SK-N-SH (cell line): Measurements from ENCODE around the gene TOPBP1. TPM values are rescaled to one million over a fixed set of nuclear protein-coding genes. Genes with fewer than 3 reads are reported as not detected.
"Not testable (repeated sequence)": the region's sequence is repeated elsewhere in the genome, so short reads cannot be mapped to it uniquely, and the experiment has no call there.

Source experiments
- CTCF ChIA-PET: fragments of 300-600, 350-600 bp; formaldehyde crosslinking; extraction: SDS; loops from one replicate; lab custom pipeline; 2021; lab: Yijun Ruan, JAX
- POLR2A ChIA-PET: fragments of 350-600 bp; sonication (Branson Sonifier 250); formaldehyde crosslinking; extraction: SDS; loops from one replicate; lab custom pipeline; 2020; ENCODE audit warnings: antibody characterized with exemption, inconsistent platforms; lab: Yijun Ruan, JAX
- DNase-seq: peaks from one replicate; pipeline ENCODE4 v3.0.0; 2012
- H2AFZ ChIP-seq: fragments of 200-600 bp; sonication (generic); 2 replicates; pipeline ENCODE4 v1.8.1; 2016; ENCODE audit warnings: antibody characterized with exemption, mild to moderate bottlenecking, low read depth
- H3F3A ChIP-seq: fragments of 200-600 bp; sonication (generic); replicated peaks from 2 replicates; pipeline ENCODE3; 2016; ENCODE audit warnings: antibody characterized with exemption, mild to moderate bottlenecking; ENCODE audit not compliant: insufficient read depth
- H3K27ac ChIP-seq, 2 experiments: fragments of 200-500 bp in 1 of 2; fragments of 200-600 bp in 1 of 2; sonication (Bioruptor generic) in 1 of 2; sonication (generic), shearing (Covaris generic) in 1 of 2; 2 replicates each; pipeline versions ENCODE4 v1.5.1 to v1.6.1; 2014 to 2016; ENCODE audit warnings: low read depth in 2 of 2, inconsistent platforms in 1 of 2, low read length in 1 of 2, mild to moderate bottlenecking in 1 of 2, mixed read lengths in 1 of 2
- H3K27me3 ChIP-seq: fragments of 200-600 bp; sonication (generic), shearing (Covaris generic); 2 replicates; pipeline ENCODE4 v1.6.1; 2016; ENCODE audit warnings: mixed run types; ENCODE audit not compliant: insufficient read depth
- H3K36me3 ChIP-seq, 2 experiments: fragments of 200-500 bp in 1 of 2; fragments of 200-600 bp in 1 of 2; sonication (Bioruptor generic) in 1 of 2; sonication (generic) in 1 of 2; replicated peaks in 1 of 2; 2 replicates each; pipeline versions ENCODE3 to v1.5.1; 2014 to 2016; ENCODE audit warnings: low read length in 1 of 2, mild to moderate bottlenecking in 1 of 2; ENCODE audit not compliant: insufficient read depth in 2 of 2, control insufficient read depth in 1 of 2
- H3K4me1 ChIP-seq, 2 experiments: fragments of 200-500 bp in 1 of 2; fragments of 200-600 bp in 1 of 2; sonication (Bioruptor generic) in 1 of 2; sonication (generic), shearing (Covaris generic) in 1 of 2; 2 replicates each; pipeline versions ENCODE4 v1.5.1 to v1.6.1; 2014 to 2016; ENCODE audit warnings: low read depth in 1 of 2, low read length in 1 of 2, mixed run types in 1 of 2; ENCODE audit not compliant: insufficient read depth in 2 of 2, control insufficient read depth in 1 of 2
- H3K4me2 ChIP-seq: fragments of 200-600 bp; sonication (generic), shearing (Covaris generic); 2 replicates; pipeline ENCODE4 v1.6.1; 2017; ENCODE audit warnings: mixed run types
- H3K4me3 ChIP-seq, 2 experiments: fragments of 200-500 bp in 1 of 2; fragments of 200-600 bp in 1 of 2; sonication (Bioruptor generic) in 1 of 2; sonication (generic), shearing (Covaris generic) in 1 of 2; 2 replicates each; pipeline versions ENCODE4 v1.5.1 to v1.8.1; 2014 to 2016; ENCODE audit warnings: low read depth in 2 of 2, inconsistent platforms in 1 of 2, low read length in 1 of 2, mild to moderate bottlenecking in 1 of 2, mixed read lengths in 1 of 2, moderate library complexity in 1 of 2
- H3K79me2 ChIP-seq: fragments of 200-600 bp; sonication (generic); 2 replicates; pipeline ENCODE4 v1.8.1; 2017; ENCODE audit warnings: mild to moderate bottlenecking; ENCODE audit not compliant: insufficient read depth
- H3K9ac ChIP-seq: fragments of 200-600 bp; sonication (generic); 2 replicates; pipeline ENCODE4 v1.6.1; 2017; ENCODE audit warnings: mixed run types
- H3K9me2 ChIP-seq: fragments of 200-600 bp; sonication (generic); 2 replicates; pipeline ENCODE4 v1.6.1; 2017; ENCODE audit warnings: mixed run types
- H3K9me3 ChIP-seq: fragments of 200-600 bp; sonication (generic); 2 replicates; pipeline ENCODE4 v1.6.1; 2017; ENCODE audit warnings: mixed run types, mild to moderate bottlenecking, moderate library complexity
- H4K20me1 ChIP-seq: fragments of 200-600 bp; sonication (generic); 2 replicates; pipeline ENCODE4 v1.6.1; 2017; ENCODE audit warnings: mild to moderate bottlenecking, mixed run types; ENCODE audit not compliant: insufficient read depth
- ELF1 ChIP-seq: IDR thresholded peaks from 2 replicates; pipeline ENCODE4 v1.4.0; 2012
- EP300 ChIP-seq, 2 experiments: IDR thresholded peaks; 2 replicates each; pipeline versions ENCODE4 v1.4.0 to v1.6.1; 2012; ENCODE audit warnings: borderline replicate concordance in 1 of 2, low read depth in 1 of 2, low read length in 1 of 2
- GATA2 ChIP-seq: sonication (generic); formaldehyde crosslinking; IDR thresholded peaks from 2 replicates; pipeline ENCODE4 v1.5.0; 2020; ENCODE audit warnings: mild to moderate bottlenecking, missing genetic modification reagents
- JUND ChIP-seq: IDR thresholded peaks from 2 replicates; pipeline ENCODE4 v1.4.0; 2012
- NFIC ChIP-seq: IDR thresholded peaks from 2 replicates; pipeline ENCODE4 v1.4.0; 2012; ENCODE audit warnings: borderline replicate concordance
- RXRA ChIP-seq: IDR thresholded peaks from 2 replicates; pipeline ENCODE4 v1.4.0; 2012; ENCODE audit warnings: low read depth, mild to moderate bottlenecking, borderline replicate concordance
- SMC3 ChIP-seq: IDR thresholded peaks from 2 replicates; pipeline ENCODE4 v1.6.1; 2012; ENCODE audit warnings: low read depth, low read length, improper control_type of control experiment
- TCF12 ChIP-seq: IDR thresholded peaks from 2 replicates; pipeline ENCODE4 v1.4.0; 2012
- WGBS: methylation state at CpG from one replicate; pipeline ENCODE4 v1.1.6; 2017; ENCODE audit warnings: low lambda C conversion rate; 5-methylcytosine and 5-hydroxymethylcytosine counted together
- polyA plus RNA-seq, 3 experiments: library from polyadenylated mRNA; depleted of rRNA; stranded (reverse); fragments of >200 nt; gene quantifications; 2 replicates each; pipeline ENCODE4 v1.2.3, GENCODE V29; 2012
- TF ChIP-seq, protein P1 (sequence below): IDR thresholded peaks from 2 replicates; pipeline ENCODE4 v1.4.0; 2012; ENCODE audit warnings: low read depth, borderline replicate concordance

TOPBP1 gene
- polyA plus RNA-seq, 1 of the 3 experiments (the other 2 are of a cell fraction) = 15.7 TPM

DNA sequence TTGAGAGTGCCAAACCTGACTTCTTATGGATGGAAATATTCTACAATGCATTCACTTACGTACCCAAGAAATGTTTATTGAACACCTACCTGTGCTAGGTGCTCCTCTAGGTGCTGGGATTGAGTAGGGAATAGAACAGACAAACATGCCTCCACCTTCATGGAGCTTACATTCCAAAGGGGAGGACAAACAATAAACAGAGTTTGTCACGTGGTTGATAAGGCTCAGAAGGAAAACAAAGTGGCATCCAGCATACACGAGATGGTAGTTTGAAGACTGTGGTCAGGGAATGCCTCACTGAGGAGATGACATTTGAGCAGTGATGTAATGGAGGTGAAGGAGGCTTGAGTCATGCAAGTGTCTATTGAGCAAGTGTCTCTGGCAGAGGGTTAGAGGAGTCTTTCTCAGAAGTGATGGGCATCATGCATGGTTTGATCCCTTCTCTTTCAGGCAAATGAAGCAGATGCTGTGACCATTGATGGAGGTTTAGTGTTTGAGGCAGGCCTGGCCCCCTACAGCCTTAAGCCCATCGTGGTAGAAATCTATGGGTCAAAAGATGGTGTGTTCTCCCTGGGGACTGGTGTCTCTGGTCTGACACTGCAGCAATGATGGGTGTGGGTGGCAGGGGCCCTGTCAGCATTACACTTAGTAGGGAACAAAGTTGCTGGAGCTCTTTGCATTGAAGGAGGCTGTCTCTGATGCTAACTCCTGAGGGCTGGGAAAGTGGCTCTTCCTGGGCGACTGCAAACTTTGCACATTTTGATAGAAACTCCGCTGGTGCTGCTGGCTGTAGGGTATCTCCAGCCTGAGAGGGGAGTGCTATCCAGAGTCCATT, 29.7 kb upstream of the TOPBP1 start:
- H3K4me3 ChIP-seq = no peak overlapping the region
- no peaks in the 10 kb centered on the region for H3F3A ChIP-seq
- H3K9me2 ChIP-seq = no peaks in the 10 kb centered on the region
- DNase-seq = no peak
- no peaks in the 10 kb centered on the region for H3K36me3 ChIP-seq
- 35% methylated on average over 5 of the region's 6 CpGs for WGBS
- no peak overlapping the region for H3K9ac ChIP-seq
- H3K9me3 ChIP-seq = no peaks in the 10 kb centered on the region
- TF ChIP-seq GATA2 (no peak), EP300 (IDR thresholded peaks at IDR 0.05; ENCODE audit: borderline replicate concordance in 1 of 2, low read depth in 1 of 2, low read length in 1 of 2) (no peak), SMC3 (no peak), RXRA (no peak), JUND (no peak), ELF1 (no peak)
- TF ChIP-seq, protein P1, sequence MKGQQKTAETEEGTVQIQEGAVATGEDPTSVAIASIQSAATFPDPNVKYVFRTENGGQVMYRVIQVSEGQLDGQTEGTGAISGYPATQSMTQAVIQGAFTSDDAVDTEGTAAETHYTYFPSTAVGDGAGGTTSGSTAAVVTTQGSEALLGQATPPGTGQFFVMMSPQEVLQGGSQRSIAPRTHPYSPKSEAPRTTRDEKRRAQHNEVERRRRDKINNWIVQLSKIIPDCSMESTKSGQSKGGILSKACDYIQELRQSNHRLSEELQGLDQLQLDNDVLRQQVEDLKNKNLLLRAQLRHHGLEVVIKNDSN = no peak
- H3K27me3 ChIP-seq = no peaks in the 10 kb centered on the region
- H4K20me1 ChIP-seq = no peaks in the 10 kb centered on the region
- ChIA-PET CTCF (no interaction called here), POLR2A (no interaction called here)
- no peaks in the 10 kb centered on the region for H3K79me2 ChIP-seq
- H3K27ac ChIP-seq = no peak overlapping the region
- H3K4me1 ChIP-seq = no peaks in the 10 kb centered on the region
- no peak overlapping the region for H3K4me2 ChIP-seq
- no peak overlapping the region for H2AFZ ChIP-seq

DNA sequence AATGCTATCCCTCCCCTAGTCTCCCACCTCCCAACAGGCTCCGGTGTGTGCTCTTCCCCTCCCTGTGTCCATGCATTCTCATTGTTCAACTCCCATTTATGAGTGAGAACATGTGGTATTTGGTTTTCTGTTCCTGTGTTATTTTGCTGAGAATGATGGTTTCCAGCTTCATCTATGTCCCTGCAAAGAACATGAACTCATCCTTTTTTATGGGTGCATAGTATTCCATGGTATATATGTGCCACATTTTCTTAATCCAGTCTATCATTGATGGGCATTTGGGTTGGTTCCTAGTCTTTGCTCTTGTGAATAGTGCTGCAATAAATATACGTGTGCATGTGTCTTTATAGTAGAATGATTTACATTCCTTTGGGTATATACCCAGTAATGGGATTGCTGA, 16.3 kb upstream of the TOPBP1 start:
- WGBS = 66% methylated on average over 2 of the region's 2 CpGs
- H3F3A ChIP-seq, POLR2A ChIA-PET, H3K27ac ChIP-seq, CTCF ChIA-PET, H2AFZ ChIP-seq, DNase-seq, H3K79me2 ChIP-seq, H3K9me3 ChIP-seq, H3K4me3 ChIP-seq, H3K9ac ChIP-seq, H3K4me2 ChIP-seq, H3K9me2 ChIP-seq, H3K4me1 ChIP-seq, H4K20me1 ChIP-seq, H3K36me3 ChIP-seq: not testable (repeated sequence)
- peaks cover 25% of the 10 kb centered on the region; the same call in 1 of the 2 replicates for H3K27me3 ChIP-seq

DNA sequence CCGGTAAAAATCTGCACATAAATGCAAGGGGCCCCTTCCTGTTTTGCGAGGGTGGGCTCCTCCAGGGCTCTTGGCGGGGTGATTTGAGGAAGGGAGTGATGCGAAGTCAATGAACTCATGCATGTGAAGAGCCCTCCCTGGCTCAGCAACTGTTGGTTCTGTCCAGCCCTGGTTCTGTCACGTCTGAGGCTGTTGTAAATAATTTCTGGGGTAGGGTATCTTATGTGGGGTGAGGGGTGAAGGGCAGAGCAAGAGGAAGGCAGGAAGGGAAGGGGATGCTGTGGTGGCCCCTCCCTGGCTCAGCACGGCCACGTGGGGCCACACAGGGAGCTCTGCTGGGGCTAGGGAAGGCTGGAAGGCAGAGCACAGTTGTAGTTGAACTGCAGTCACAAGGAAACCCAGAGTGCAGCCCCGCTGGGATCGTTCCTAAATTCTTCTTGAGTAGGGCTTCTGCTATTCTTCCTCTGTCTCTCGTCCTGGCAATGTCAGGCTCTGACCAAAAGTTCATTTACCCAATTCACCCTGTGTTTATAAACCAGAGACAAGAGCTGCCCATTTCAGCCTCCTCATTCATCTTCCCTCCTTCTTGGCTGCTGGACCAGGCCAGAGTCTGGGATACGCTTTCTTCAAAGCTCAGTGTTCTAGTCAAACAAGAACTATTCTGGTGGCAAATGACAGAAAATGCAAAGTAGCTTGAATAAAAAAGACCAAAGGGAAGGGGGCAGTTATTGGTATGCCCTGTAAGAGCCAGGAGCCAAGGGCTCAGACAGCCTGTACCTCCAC, 14.8 kb upstream of the TOPBP1 start:
- Histone ChIP-seq H3K9me2 (no peaks in the 10 kb centered on the region), H4K20me1 (no peaks in the 10 kb centered on the region), H2AFZ (no peak overlapping the region), H3K9ac (no peak overlapping the region), H3K4me3 (no peak overlapping the region), H3K27ac (no peak overlapping the region), H3K9me3 (no peaks in the 10 kb centered on the region), H3K4me2 (no peak overlapping the region), H3K27me3 (peaks cover 25% of the 10 kb centered on the region; the same call in 1 of the 2 replicates), H3F3A (no peaks in the 10 kb centered on the region), H3K4me1 (peaks cover 0 to 4% of the 10 kb centered on the region in 2 experiments; a peak in 1 of 4 replicates), H3K36me3 (no peaks in the 10 kb centered on the region), H3K79me2 (no peaks in the 10 kb centered on the region)
- no peak for DNase-seq
- ChIA-PET CTCF (interaction anchor here (1.1 to 1.2 kb wide), 2 partner anchors 12 to 13 kb away, joined by 4 read pairs; no protein-coding TSS in a partner anchor), POLR2A (no interaction called here)
- 45% methylated on average over 11 of the region's 11 CpGs for WGBS
- TF ChIP-seq TCF12 (no peak), NFIC (no peak)
